C4-2B (cell line): ENCODE measurements around the gene C1R.

Experiments
- ZFX ChIP-seq: fragments of 450-650 bp; IDR thresholded peaks from 2 replicates; pipeline ENCODE4 v1.6.1; 2017
- TF ChIP-seq, protein P1 (sequence below): fragments of 450-650 bp; conservative IDR thresholded peaks from 2 replicates; pipeline ENCODE4 v1.5.1; 2017; ENCODE audit warnings: mild to moderate bottlenecking

DNA sequence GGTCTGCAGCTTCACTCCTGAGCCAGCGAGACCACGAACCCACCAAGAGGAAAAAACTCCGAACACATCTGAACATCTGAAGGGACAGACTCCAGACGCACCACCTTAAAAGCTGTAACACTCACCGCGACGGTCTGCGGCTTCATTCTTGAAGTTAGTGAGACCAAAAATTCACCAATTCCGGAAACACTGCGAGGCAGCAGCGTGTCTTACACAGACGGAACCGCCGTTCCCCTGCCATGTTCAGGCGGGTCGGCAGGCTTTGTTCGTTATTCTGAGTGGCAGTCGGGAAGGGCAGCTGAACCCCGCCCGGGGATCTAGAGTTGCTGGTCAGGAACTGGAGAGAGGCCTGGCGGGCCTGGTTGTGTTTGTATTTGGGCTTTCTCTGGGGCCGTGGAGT lies 53.7 kb downstream of the C1R start:
- TF ChIP-seq, protein P1, sequence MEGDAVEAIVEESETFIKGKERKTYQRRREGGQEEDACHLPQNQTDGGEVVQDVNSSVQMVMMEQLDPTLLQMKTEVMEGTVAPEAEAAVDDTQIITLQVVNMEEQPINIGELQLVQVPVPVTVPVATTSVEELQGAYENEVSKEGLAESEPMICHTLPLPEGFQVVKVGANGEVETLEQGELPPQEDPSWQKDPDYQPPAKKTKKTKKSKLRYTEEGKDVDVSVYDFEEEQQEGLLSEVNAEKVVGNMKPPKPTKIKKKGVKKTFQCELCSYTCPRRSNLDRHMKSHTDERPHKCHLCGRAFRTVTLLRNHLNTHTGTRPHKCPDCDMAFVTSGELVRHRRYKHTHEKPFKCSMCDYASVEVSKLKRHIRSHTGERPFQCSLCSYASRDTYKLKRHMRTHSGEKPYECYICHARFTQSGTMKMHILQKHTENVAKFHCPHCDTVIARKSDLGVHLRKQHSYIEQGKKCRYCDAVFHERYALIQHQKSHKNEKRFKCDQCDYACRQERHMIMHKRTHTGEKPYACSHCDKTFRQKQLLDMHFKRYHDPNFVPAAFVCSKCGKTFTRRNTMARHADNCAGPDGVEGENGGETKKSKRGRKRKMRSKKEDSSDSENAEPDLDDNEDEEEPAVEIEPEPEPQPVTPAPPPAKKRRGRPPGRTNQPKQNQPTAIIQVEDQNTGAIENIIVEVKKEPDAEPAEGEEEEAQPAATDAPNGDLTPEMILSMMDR = no peak
- no peak for TF ChIP-seq ZFX
